ENCODE data around the gene CKM.
"Not testable (repeated sequence)": the region's sequence is repeated elsewhere in the genome, so short reads cannot be mapped to it uniquely, and the experiment has no call there.

DNA sequence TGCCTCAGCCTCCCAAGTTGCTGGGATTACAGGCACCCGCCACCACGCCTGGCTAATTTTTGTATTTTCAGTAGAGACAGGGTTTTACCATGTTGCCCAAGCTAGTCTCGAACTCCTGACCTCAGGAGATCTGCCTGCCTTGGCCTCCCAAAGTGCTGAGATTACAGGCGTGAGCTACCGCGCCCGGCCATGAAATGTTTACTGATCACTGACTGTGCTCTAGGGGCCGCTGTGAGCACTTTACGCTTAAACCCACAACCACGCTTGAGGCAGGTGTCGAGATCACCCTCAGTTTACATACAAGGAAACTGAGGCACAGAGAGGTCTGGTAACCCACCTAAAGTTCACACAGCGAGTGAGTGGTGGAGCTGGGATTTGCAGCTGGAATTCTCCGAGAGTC is 52.7 kb downstream of the CKM start:
- TF ChIP-seq POLR2A (IDR thresholded peaks at IDR 0.05), result not testable (repeated sequence)
- TF ChIP-seq, protein P1, sequence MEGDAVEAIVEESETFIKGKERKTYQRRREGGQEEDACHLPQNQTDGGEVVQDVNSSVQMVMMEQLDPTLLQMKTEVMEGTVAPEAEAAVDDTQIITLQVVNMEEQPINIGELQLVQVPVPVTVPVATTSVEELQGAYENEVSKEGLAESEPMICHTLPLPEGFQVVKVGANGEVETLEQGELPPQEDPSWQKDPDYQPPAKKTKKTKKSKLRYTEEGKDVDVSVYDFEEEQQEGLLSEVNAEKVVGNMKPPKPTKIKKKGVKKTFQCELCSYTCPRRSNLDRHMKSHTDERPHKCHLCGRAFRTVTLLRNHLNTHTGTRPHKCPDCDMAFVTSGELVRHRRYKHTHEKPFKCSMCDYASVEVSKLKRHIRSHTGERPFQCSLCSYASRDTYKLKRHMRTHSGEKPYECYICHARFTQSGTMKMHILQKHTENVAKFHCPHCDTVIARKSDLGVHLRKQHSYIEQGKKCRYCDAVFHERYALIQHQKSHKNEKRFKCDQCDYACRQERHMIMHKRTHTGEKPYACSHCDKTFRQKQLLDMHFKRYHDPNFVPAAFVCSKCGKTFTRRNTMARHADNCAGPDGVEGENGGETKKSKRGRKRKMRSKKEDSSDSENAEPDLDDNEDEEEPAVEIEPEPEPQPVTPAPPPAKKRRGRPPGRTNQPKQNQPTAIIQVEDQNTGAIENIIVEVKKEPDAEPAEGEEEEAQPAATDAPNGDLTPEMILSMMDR (IDR thresholded peaks at IDR 0.05), result not testable (repeated sequence)
